ENCODE data around the gene CUL4A.

CUL4A gene

GRCh38 chr13:113187883-113188665 lies 21.3 kb upstream of the CUL4A start:
- TF ChIP-seq POLR2A (IDR thresholded peaks at IDR 0.05; ENCODE audit: low read length): no peak
- no peak for TF ChIP-seq GATA1 (IDR thresholded peaks at IDR 0.05; ENCODE audit: low read depth, low read length)
- peak in 1 of 2 experiments; percentile 41 for DNase-seq

DNA sequence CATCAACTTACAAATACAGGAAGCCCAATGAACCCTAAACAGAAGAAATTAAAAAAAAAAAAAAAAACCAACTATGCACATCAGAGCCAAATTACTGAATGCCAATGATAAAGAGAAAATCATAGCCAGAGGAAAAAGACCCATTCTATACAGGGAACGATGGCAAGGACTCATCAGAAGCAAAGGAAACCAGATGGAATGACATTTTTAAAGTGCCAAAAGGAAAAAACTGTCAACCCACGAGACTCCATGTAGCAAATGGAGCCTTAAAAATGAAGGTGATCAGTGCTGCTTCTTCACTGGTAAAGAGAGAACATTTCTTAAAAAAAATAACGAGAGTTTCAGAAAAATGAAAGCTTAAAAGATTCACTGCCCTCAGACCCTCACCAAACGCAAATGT lies 19.2 kb upstream of the CUL4A start:
- TF ChIP-seq POLR2A (IDR thresholded peaks at IDR 0.05; ENCODE audit: low read length) (no peak), GATA1 (IDR thresholded peaks at IDR 0.05; ENCODE audit: low read depth, low read length) (no peak)

GRCh38 chr13:113192279-113192678 lies 17.1 kb upstream of the CUL4A start:
- DNase-seq: no peak
- no peak for TF ChIP-seq POLR2A (IDR thresholded peaks at IDR 0.05; ENCODE audit: low read length)
- TF ChIP-seq GATA1 (IDR thresholded peaks at IDR 0.05; ENCODE audit: low read depth, low read length): no peak

More for the DNA sequence above, 19.2 kb upstream of the CUL4A start:
- no peak for DNase-seq

DNA sequence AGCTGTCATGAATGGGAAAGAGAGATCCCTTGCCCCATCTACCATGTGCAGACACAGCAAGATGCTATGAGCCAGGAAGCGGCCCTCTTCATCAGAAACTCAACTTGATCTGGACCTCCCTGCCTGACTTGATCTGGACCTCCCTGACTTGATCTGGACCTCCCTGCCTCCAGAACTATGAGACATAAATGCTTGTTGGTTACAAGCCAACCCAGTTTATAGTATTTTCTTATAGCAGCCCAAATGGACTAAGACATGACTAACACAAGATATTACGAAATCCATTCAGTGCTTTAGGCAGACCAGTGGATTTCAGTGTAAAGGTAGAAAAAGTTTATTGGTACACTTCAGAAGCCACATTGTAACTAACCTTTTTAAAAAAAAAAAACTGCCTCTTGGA lies 16.5 kb upstream of the CUL4A start:
- no peak for TF ChIP-seq POLR2A (IDR thresholded peaks at IDR 0.05; ENCODE audit: low read length)
- no peak for TF ChIP-seq GATA1 (IDR thresholded peaks at IDR 0.05; ENCODE audit: low read depth, low read length)
- DNase-seq: peak in 1 of 2 experiments; percentile 41

- TF ChIP-seq POLR2A (IDR thresholded peaks at IDR 0.05; ENCODE audit: low read length) (no peak), GATA1 (IDR thresholded peaks at IDR 0.05; ENCODE audit: low read depth, low read length) (no peak)
- no peak for DNase-seq
These were observed 14.1 kb upstream of the CUL4A start for GRCh38 chr13:113195360-113195759.

GRCh38 chr13:113196970-113197737 lies 12.3 kb upstream of the CUL4A start:
- DNase-seq: no peak
- no peak for TF ChIP-seq GATA1 (IDR thresholded peaks at IDR 0.05; ENCODE audit: low read depth, low read length)
- no peak for TF ChIP-seq POLR2A (IDR thresholded peaks at IDR 0.05; ENCODE audit: low read length)

DNA sequence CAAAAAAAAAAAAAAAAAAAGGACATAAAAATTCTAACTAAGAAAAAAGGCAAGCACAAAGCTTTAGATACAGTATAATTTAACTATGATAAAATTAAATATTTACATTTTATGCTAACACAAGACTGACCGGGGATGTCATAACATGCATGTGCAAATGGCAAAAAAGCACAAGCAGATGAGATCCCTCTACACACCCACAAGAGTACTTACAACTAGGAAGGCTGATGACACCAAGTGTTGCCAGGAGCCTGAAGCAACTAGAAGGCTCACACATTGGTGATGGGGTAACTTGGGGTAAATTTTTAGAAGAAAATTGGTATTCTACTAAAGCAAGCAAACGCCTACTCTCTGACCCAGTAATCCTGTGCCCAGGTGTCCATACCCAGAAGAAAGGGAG lies 7.6 kb upstream of the CUL4A start:
- no peak for DNase-seq
- no peak for TF ChIP-seq GATA1 (IDR thresholded peaks at IDR 0.05; ENCODE audit: low read depth, low read length)
- no peak for TF ChIP-seq POLR2A (IDR thresholded peaks at IDR 0.05; ENCODE audit: low read length)

DNA sequence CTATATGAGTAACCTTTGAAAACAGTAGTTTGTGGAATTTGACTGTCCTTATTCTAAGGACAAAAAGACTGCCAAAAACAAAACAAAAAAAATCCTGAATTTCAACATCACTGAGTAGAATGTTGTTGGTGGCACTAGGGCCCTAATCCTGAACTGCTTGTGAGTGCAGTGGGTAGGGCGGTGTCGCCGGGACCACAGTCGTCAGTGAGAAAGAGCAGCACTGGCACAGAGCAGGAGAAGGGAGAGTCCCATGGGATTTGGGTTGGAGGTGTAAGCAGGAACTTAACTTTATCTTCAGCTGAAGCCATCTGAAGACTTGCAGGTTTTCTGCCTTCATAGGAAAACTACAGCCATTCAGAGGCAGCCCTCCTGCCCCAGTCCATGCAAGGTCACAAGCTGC lies 6.5 kb upstream of the CUL4A start:
- no peak for DNase-seq
- TF ChIP-seq GATA1 (IDR thresholded peaks at IDR 0.05; ENCODE audit: low read depth, low read length) (no peak), POLR2A (IDR thresholded peaks at IDR 0.05; ENCODE audit: low read length) (no peak)

DNA sequence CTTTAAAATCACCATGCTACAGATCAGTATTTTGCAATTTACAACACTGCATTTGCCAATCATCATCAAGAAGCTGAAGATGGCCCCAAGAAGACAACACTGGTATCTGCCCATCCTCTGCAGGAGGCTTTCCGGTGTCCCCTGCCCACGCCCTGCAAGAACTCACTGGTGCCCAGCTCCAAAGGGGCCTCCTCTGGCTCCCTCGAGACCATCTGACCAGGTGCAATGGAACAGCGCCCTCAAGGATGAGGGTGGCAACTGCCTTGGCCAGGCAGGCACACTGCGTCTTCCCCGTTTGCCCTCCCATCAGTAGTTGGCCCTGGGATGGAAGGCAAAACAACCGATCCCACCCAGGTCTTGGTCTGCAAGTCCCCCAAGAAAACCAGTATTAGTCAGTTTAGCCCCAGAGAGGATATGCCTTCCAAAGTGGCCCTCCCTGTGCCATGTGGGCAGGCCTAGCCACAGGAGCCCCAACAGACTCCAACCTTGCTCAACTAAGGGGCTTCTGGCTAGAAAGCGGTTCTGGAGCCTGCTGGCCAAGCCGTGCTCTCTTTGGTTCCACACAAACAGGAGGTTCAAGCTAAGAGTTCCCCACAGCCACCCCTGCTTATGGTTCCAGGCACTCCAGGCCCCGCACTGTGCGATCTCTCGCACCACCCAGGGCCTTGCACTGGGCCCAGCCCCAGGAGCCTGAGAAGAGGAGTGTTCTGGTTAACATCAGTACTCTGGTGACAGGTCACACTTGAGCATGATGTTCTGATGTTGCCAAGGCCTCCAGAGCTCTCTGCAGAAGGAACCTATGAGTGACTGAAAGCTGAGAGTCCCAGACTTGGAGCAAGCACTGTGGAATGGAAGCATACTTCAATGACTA lies 5.7 kb upstream of the CUL4A start:
- no peak for TF ChIP-seq GATA1 (IDR thresholded peaks at IDR 0.05; ENCODE audit: low read depth, low read length)
- DNase-seq: no peak

DNA sequence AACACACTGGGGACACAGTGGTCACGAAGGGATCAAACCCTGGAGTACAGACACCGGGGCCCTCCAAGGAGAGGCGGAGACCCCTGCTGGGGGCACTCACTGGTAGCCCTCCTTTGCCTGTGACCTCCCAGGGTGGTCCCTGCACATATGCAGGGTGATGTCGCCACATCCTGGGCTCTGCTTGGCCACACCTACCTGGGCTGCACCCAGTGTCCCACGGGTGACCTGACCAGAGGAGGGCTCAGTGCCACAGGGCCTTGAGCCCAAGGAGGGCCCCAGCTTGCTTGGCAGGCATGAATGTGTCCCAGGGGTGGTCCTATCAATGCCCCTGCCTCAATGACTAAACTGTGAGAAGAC lies 5.1 kb upstream of the CUL4A start:
- no peak for DNase-seq
- no peak for TF ChIP-seq POLR2A (IDR thresholded peaks at IDR 0.05; ENCODE audit: low read length)
- no peak for TF ChIP-seq GATA1 (IDR thresholded peaks at IDR 0.05; ENCODE audit: low read depth, low read length)

DNA sequence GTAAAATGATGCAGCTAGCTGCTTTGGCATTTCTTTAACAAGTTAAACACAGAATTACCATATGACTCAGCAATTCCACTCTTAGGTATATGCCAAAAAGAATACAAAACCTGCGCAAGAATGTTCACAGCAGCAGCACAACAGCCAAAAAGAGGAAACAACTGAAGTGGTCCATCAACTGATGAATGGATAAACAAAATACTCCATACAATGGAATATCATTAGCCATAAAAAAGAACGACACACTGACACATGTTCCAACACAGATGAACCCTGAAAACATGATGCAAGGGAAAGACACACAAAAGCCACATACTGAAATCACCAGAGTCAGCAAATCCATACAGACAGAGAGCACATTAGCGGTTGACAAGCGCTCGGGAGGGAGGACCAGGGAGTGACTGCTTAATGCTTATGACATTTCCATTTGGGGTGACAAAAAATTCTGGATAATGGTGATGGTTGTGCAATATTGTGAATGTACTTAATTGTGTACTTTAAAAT lies 3.9 kb upstream of the CUL4A start:
- TF ChIP-seq POLR2A (IDR thresholded peaks at IDR 0.05; ENCODE audit: low read length): no peak
- no peak for TF ChIP-seq GATA1 (IDR thresholded peaks at IDR 0.05; ENCODE audit: low read depth, low read length)
- peak; percentile 69 to 84 for DNase-seq

- peak; percentile 52 to 65 for DNase-seq
- no peak for TF ChIP-seq POLR2A (IDR thresholded peaks at IDR 0.05; ENCODE audit: low read length)
- TF ChIP-seq GATA1 (IDR thresholded peaks at IDR 0.05; ENCODE audit: low read depth, low read length): no peak
These were observed 2.0 kb upstream of the CUL4A start for GRCh38 chr13:113207460-113207859.

DNA sequence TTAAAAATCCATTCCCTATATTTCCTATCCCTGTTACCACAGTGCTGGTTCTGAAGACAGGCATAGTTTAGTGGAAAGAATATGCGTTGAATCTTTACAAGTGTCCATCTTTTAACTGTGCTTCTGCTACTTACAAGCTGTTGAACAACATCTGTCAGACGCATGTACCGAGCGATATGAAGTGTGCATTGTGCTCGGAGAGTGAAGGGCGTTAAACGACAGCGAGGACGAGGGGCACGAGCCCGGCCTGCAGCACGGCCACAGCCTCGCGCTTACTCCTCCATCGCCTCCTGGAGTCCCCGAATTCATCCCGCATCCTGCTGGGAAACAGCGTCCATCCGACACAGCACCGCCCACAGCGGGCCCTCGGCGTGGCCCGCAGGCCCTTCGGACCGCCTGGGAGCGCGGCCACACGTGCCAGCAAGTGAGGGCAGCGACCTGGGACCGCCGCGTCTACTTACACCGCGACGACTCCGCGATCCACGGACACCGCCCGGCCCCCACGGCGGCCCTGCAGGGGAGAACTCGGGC lies 1.5 kb upstream of the CUL4A start:
- peak; percentile 74 to 84 for DNase-seq
- no peak for TF ChIP-seq POLR2A (IDR thresholded peaks at IDR 0.05; ENCODE audit: low read length)
- no peak for TF ChIP-seq GATA1 (IDR thresholded peaks at IDR 0.05; ENCODE audit: low read depth, low read length)

All from erythroblast (primary cell).